Smooth muscle cell (in vitro differentiated cells): ENCODE measurements around the gene PAPPA2. TPM values are rescaled to one million over a fixed set of nuclear protein-coding genes. Genes with fewer than 3 reads are reported as not detected.

Source experiments
- DNase-seq: peaks from one replicate; lab custom pipeline; 2025; ENCODE audit not compliant: unreplicated experiment; lab: John Stamatoyannopoulos, UW
- H2AFZ ChIP-seq: fragments of 200-600 bp; sonication (generic); 2 replicates; pipeline ENCODE4 v1.6.0; 2016; ENCODE audit warnings: antibody characterized with exemption, low read depth, mild to moderate bottlenecking
- H3F3A ChIP-seq: fragments of 200-600 bp; sonication (generic); 2 replicates; pipeline ENCODE4 v1.6.0; 2017; ENCODE audit warnings: antibody characterized with exemption, low read depth
- H3K27ac ChIP-seq: fragments of 200-600 bp; sonication (generic); 2 replicates; pipeline ENCODE4 v1.5.1; 2016; ENCODE audit warnings: low read depth, mild to moderate bottlenecking
- H3K27me3 ChIP-seq: fragments of 200-600 bp; sonication (generic); 2 replicates; pipeline ENCODE4 v1.6.1; 2016; ENCODE audit warnings: low read depth, mild to moderate bottlenecking
- H3K36me3 ChIP-seq: fragments of 200-600 bp; sonication (generic); 2 replicates; pipeline ENCODE4 v1.5.1; 2016; ENCODE audit warnings: low read depth
- H3K4me1 ChIP-seq: fragments of 200-600 bp; sonication (generic); 2 replicates; pipeline ENCODE4 v1.5.1; 2016; ENCODE audit warnings: low read depth
- H3K4me2 ChIP-seq: fragments of 200-600 bp; sonication (generic); 2 replicates; pipeline ENCODE4 v1.6.0; 2016; ENCODE audit warnings: mild to moderate bottlenecking
- H3K4me3 ChIP-seq: fragments of 200-600 bp; sonication (generic); 2 replicates; pipeline ENCODE4 v1.5.1; 2016; ENCODE audit warnings: mild to moderate bottlenecking
- H3K79me2 ChIP-seq: fragments of 200-600 bp; sonication (generic); 2 replicates; pipeline ENCODE4 v1.6.0; 2016; ENCODE audit warnings: low read depth, mild to moderate bottlenecking
- H3K9ac ChIP-seq: fragments of 200-600 bp; sonication (generic); 2 replicates; pipeline ENCODE4 v1.6.0; 2016; ENCODE audit warnings: low read depth
- H3K9me3 ChIP-seq: fragments of 200-600 bp; sonication (generic); replicated peaks from 2 replicates; pipeline ENCODE4 v1.5.1; 2016; ENCODE audit warnings: low read depth
- H4K20me1 ChIP-seq: fragments of 200-600 bp; sonication (generic); 2 replicates; pipeline ENCODE4 v1.6.0; 2016; ENCODE audit warnings: low read depth
- CTCF ChIP-seq: fragments of 200-600 bp; sonication (generic); IDR thresholded peaks from 2 replicates; pipeline ENCODE4 v1.5.1; 2017; ENCODE audit warnings: borderline replicate concordance, mild to moderate bottlenecking, antibody characterized with exemption; ENCODE audit not compliant: insufficient read depth, poor library complexity, severe bottlenecking
- WGBS: methylation state at CpG from one replicate; pipeline ENCODE4 v1.1.7; 2016; ENCODE audit warnings: low lambda C conversion rate; 5-methylcytosine and 5-hydroxymethylcytosine counted together
- polyA plus RNA-seq: library from polyadenylated mRNA; unstranded; fragments of >200 nt; fragmentation: Nextera tagmentation; extraction: Ambion mirVana; gene quantifications from 2 replicates; pipeline ENCODE4 v1.2.1, GENCODE V29; 2016
- total RNA-seq: library from RNA; depleted of rRNA; stranded (reverse); fragments of >200 nt; gene quantifications from 2 replicates; pipeline ENCODE4 v1.2.3, GENCODE V29; 2014

The PAPPA2 gene
- total and polyA plus RNA-seq, 2 experiments from 2014 or later, result 0.03 to 0.27 TPM

- H3K9ac ChIP-seq, result no peak overlapping the region
- H3K27me3 ChIP-seq, result peaks cover 6% of the 10 kb centered on the region
- WGBS, result 76% methylated on average over 4 of the region's 4 CpGs
- no peaks in the 10 kb centered on the region for H4K20me1 ChIP-seq
- no peaks in the 10 kb centered on the region for H3K4me1 ChIP-seq
- H3K9me3 ChIP-seq, result no peaks in the 10 kb centered on the region
- no peak overlapping the region for H3K4me2 ChIP-seq
- no peak overlapping the region for H3K27ac ChIP-seq
- no peak for DNase-seq
- H2AFZ ChIP-seq, result no peak overlapping the region
- no peaks in the 10 kb centered on the region for H3F3A ChIP-seq
- TF ChIP-seq CTCF, result no peak
- no peaks in the 10 kb centered on the region for H3K79me2 ChIP-seq
- H3K36me3 ChIP-seq, result no peaks in the 10 kb centered on the region
- H3K4me3 ChIP-seq, result no peak overlapping the region
Observed at GRCh38 chr1:176863613-176864012, 400.6 kb downstream of the PAPPA2 start.

GRCh38 chr1:176864211-176864610 is 401.2 kb downstream of the PAPPA2 start:
- no peaks in the 10 kb centered on the region for H4K20me1 ChIP-seq
- H3K4me3 ChIP-seq, result no peak overlapping the region
- H3K9ac ChIP-seq, result no peak overlapping the region
- no peak for DNase-seq
- H3K4me2 ChIP-seq, result no peak overlapping the region
- no peak overlapping the region for H3K27ac ChIP-seq
- no peaks in the 10 kb centered on the region for H3K4me1 ChIP-seq
- 98% methylated on average over 9 of the region's 9 CpGs for WGBS
- no peak overlapping the region for H2AFZ ChIP-seq
- no peaks in the 10 kb centered on the region for H3K79me2 ChIP-seq
- no peaks in the 10 kb centered on the region for H3K9me3 ChIP-seq
- no peaks in the 10 kb centered on the region for H3K27me3 ChIP-seq
- TF ChIP-seq CTCF, result no peak
- no peaks in the 10 kb centered on the region for H3K36me3 ChIP-seq
- H3F3A ChIP-seq, result no peaks in the 10 kb centered on the region

GRCh38 chr1:176866011-176866714 is 403.2 kb downstream of the PAPPA2 start:
- Histone ChIP-seq H3K4me2 (no peak overlapping the region), H4K20me1 (no peaks in the 10 kb centered on the region), H3K27me3 (no peaks in the 10 kb centered on the region), H3K79me2 (no peaks in the 10 kb centered on the region), H2AFZ (no peak overlapping the region), H3F3A (no peaks in the 10 kb centered on the region), H3K36me3 (no peaks in the 10 kb centered on the region), H3K9ac (no peak overlapping the region), H3K4me3 (no peak overlapping the region), H3K9me3 (no peaks in the 10 kb centered on the region), H3K27ac (no peak overlapping the region), H3K4me1 (no peaks in the 10 kb centered on the region)
- no peak for TF ChIP-seq CTCF
- no peak for DNase-seq
- 100% methylated on average over 1 of the region's 1 CpG for WGBS

GRCh38 chr1:176869577-176869976 is 406.6 kb downstream of the PAPPA2 start:
- WGBS, result 97% methylated on average over 4 of the region's 4 CpGs
- Histone ChIP-seq H4K20me1 (no peaks in the 10 kb centered on the region), H2AFZ (no peak overlapping the region), H3K9me3 (no peaks in the 10 kb centered on the region), H3K27ac (no peak overlapping the region), H3K79me2 (no peaks in the 10 kb centered on the region), H3K9ac (no peak overlapping the region), H3K36me3 (no peaks in the 10 kb centered on the region), H3F3A (no peaks in the 10 kb centered on the region), H3K4me2 (no peak overlapping the region), H3K4me1 (no peaks in the 10 kb centered on the region), H3K27me3 (peaks cover 17% of the 10 kb centered on the region), H3K4me3 (no peak overlapping the region)
- no peak for TF ChIP-seq CTCF
- DNase-seq, result no peak
